Mononuclear cell (primary cell): ENCODE results near the gene HDAC4. TPM values are rescaled to one million over a fixed set of nuclear protein-coding genes. Genes with fewer than 3 reads are reported as not detected.
"Not testable (repeated sequence)": the region's sequence is repeated elsewhere in the genome, so short reads cannot be mapped to it uniquely, and the experiment has no call there.

Experiments
- H3K27me3 ChIP-seq: 2 replicates; pipeline ENCODE4 v1.6.0; 2011; ENCODE audit warnings: low read length, control low read depth; ENCODE audit not compliant: insufficient read depth
- H3K4me1 ChIP-seq: 2 replicates; pipeline ENCODE4 v1.5.1; 2011; ENCODE audit warnings: mild to moderate bottlenecking, low read length, control low read depth; ENCODE audit not compliant: insufficient read depth
- H3K4me3 ChIP-seq: 2 replicates; pipeline ENCODE4 v1.5.1; 2011; ENCODE audit warnings: mild to moderate bottlenecking, low read length, moderate library complexity
- H3K9me3 ChIP-seq: 2 replicates; pipeline ENCODE4 v1.5.1; 2011; ENCODE audit warnings: low read depth, mild to moderate bottlenecking, control low read depth, low read length
- total RNA-seq: library from RNA; depleted of rRNA; stranded (reverse); fragments of >200 nt; gene quantifications from one replicate; pipeline ENCODE4 v1.2.3, GENCODE V29; 2012

The HDAC4 gene
- total RNA-seq, 1 donor: 27.7 TPM

GRCh38 chr2:239072786-239073185 is 328.0 kb downstream of the HDAC4 start:
- no peaks in the 10 kb centered on the region for H3K27me3 ChIP-seq
- H3K4me1 ChIP-seq: no peaks in the 10 kb centered on the region
- H3K9me3 ChIP-seq: no peaks in the 10 kb centered on the region
- no peak overlapping the region for H3K4me3 ChIP-seq

GRCh38 chr2:239070466-239070865 is 330.4 kb downstream of the HDAC4 start:
- Histone ChIP-seq H3K4me1 (no peaks in the 10 kb centered on the region), H3K27me3 (no peaks in the 10 kb centered on the region), H3K9me3 (no peaks in the 10 kb centered on the region), H3K4me3 (no peak overlapping the region)

DNA sequence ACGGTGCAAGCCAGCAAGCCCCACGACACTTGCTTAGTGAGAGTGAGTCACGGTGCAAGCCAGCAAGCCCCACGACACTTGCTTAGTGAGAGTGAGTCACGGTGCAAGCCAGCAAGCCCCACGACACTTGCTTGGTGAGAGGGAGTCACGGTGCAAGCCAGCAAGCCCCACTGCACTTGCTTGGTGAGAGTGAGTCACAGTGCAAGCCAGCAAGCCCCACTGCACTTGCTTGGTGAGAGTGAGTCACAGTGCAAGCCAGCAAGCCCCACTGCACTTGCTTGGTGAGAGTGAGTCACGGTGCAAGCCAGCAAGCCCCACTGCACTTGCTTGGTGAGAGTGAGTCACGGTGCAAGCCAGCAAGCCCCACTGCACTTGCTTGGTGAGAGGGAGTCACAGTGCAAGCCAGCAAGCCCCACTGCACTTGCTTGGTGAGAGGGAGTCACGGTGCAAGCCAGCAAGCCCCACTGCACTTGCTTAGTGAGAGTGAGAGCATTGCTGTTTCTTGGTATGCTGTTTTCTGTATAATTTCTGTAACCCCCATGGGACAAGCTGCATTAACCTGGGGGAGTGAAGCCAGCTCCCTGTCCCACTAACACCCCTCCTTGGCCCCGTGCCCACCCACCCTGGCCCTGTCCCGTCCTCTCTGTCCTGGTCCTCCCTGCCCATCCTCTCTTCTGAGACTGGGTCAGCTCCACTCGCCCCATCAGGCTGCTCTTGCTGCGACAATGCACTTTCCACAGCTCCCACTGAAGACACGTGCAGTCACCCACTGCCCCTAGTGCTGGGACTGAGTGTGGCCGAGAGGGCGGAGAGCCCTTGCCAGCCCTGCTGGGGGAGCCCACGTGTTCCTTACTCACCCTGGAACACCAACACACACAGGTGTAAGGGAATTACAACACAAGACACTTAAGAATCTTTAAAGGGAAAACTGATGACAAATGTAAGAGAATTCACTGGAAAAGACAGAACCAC is 331.2 kb downstream of the HDAC4 start:
- not testable (repeated sequence) for H3K4me1 ChIP-seq

GRCh38 chr2:239068411-239068810 is 332.4 kb downstream of the HDAC4 start:
- Histone ChIP-seq H3K27me3 (no peaks in the 10 kb centered on the region), H3K9me3 (no peaks in the 10 kb centered on the region), H3K4me1 (no peaks in the 10 kb centered on the region), H3K4me3 (no peak overlapping the region)

More for the DNA sequence above, 331.2 kb downstream of the HDAC4 start:
- H3K27me3 ChIP-seq, H3K4me3 ChIP-seq, H3K9me3 ChIP-seq: not testable (repeated sequence)

DNA sequence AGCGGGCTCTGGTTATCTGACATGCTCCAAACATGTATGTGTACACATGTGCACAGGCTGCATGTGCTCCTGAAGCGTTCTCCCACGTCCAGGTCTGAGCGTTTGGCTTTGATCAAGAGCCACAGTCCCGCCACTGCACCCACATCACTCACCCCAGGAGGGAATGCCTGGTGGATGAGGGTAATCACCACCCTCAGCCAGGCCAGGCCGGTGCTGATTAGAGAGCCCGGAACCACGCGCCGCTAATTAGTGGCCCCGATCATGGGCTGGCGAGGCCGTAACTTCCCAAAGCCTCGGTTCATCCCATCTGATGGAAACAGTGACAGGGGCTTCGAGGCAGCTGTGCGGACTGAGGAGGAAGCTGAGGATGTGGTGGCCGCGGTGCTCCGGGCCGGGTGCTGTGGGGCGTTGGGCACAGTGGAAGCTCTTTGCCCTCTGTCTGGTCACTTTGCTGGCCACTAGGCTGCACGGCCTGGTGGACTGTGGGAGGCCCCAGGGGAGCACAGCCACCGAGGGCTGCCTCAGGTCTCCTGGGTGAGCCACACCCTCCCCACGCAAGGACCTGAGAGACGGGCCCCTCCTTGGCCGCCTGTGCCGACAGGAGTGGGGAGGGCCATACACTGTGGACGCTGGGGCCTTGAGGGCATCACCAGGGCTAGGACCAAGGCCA is 333.5 kb downstream of the HDAC4 start:
- Histone ChIP-seq H3K27me3 (no peaks in the 10 kb centered on the region), H3K4me3 (no peak overlapping the region), H3K4me1 (no peaks in the 10 kb centered on the region), H3K9me3 (no peaks in the 10 kb centered on the region)

DNA sequence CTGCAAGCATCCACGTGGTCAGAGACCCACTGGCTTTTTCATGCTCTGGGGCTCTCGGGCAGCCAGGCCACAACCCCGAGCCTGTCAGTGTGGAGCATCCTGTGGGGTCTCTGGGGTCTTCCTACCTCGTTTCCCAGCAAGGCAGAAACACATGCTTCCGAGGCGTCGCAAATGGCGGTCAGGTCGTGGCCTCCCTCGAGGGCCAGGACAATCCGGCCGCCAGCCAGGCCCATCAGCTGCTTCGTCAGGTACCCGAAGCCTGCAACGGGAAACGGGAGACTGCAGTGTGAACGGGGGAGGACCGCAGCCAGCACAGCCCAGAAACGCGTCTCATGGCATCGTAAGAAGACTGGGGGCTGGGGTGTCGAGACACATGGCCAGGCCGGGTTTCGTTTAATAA is 334.2 kb downstream of the HDAC4 start:
- H3K27me3 ChIP-seq: no peaks in the 10 kb centered on the region
- no peak overlapping the region for H3K4me3 ChIP-seq
- H3K9me3 ChIP-seq: no peaks in the 10 kb centered on the region
- no peaks in the 10 kb centered on the region for H3K4me1 ChIP-seq

- no peaks in the 10 kb centered on the region for H3K4me1 ChIP-seq
- H3K27me3 ChIP-seq: no peaks in the 10 kb centered on the region
- no peaks in the 10 kb centered on the region for H3K9me3 ChIP-seq
- no peak overlapping the region for H3K4me3 ChIP-seq
Observed at GRCh38 chr2:239065962-239066361, 334.9 kb downstream of the HDAC4 start.

DNA sequence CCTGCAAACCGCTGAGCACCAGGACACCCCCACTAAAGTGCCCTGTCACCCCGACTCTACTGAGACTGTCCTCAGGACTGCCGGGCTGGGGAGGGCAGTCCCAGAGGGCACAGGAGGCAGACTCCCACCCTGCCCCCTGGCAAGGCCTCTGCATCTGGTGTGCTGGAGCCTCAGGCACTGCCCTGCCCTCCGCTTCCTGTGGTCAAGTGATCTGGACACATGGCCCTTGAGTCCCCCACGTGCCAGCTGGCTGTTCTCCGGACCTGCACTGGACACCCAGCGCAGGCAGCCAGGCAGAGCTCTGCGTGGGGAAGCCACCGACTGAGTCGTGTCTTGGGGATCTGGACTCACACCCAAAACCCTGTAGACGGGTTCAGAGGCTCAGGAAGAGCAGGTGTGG is 335.3 kb downstream of the HDAC4 start:
- no peaks in the 10 kb centered on the region for H3K4me1 ChIP-seq
- H3K27me3 ChIP-seq: no peaks in the 10 kb centered on the region
- no peaks in the 10 kb centered on the region for H3K9me3 ChIP-seq
- no peak overlapping the region for H3K4me3 ChIP-seq

- Histone ChIP-seq H3K27me3 (no peaks in the 10 kb centered on the region), H3K4me3 (no peak overlapping the region), H3K9me3 (no peaks in the 10 kb centered on the region), H3K4me1 (no peaks in the 10 kb centered on the region)
Observed at GRCh38 chr2:239064891-239065290, 335.9 kb downstream of the HDAC4 start.

DNA sequence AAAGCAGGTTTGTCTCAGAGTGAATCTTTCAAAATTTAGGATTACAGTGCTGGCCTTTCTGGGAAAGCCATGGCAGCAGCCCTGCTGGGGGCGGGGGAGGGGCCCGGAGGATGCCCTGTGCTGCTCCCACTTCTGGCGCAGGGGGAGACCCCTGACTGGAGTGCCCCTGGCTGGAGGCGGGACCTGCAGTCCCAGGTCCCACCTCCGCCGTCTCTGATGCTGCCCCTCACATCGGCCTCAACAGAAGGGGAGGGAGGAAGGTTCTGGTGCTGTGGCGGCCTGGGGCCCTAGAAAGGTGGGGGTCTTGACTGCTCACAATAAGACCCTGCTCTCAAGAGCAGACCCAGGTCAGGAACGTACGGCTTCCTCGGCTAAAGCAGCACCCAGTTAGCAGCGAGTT is 336.6 kb downstream of the HDAC4 start:
- Histone ChIP-seq H3K9me3 (no peaks in the 10 kb centered on the region), H3K4me3 (no peak overlapping the region), H3K4me1 (no peaks in the 10 kb centered on the region), H3K27me3 (no peaks in the 10 kb centered on the region)

- Histone ChIP-seq H3K4me3 (no peak overlapping the region), H3K9me3 (no peaks in the 10 kb centered on the region), H3K27me3 (no peaks in the 10 kb centered on the region), H3K4me1 (no peaks in the 10 kb centered on the region)
Observed at GRCh38 chr2:239062743-239063142, 338.1 kb downstream of the HDAC4 start.

GRCh38 chr2:239061824-239062570 is 338.8 kb downstream of the HDAC4 start:
- no peak overlapping the region for H3K4me3 ChIP-seq
- H3K9me3 ChIP-seq: no peaks in the 10 kb centered on the region
- no peaks in the 10 kb centered on the region for H3K4me1 ChIP-seq
- no peaks in the 10 kb centered on the region for H3K27me3 ChIP-seq

GRCh38 chr2:239061121-239061666 is 339.6 kb downstream of the HDAC4 start:
- Histone ChIP-seq H3K4me3 (no peak overlapping the region), H3K9me3 (no peaks in the 10 kb centered on the region), H3K27me3 (no peaks in the 10 kb centered on the region), H3K4me1 (no peaks in the 10 kb centered on the region)

DNA sequence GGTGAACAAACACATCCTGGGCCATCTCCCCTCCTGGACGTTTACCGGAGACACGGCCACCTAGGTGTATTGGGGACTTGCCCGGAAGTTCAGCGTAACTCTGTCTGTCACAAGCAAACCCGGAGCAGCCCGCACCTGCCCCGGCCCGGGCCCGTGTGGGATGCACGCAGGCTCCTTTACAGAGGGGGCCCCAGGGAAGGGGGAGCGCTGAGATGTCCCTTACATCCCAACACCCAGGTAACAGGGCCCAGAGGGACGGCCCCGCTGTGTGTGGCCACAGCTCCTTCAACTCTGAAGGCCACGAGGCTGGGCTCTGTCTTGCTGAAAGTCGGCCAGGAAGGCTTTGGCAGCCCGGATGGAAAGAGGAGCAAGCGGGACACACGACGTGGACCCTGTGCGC is 340.1 kb downstream of the HDAC4 start:
- Histone ChIP-seq H3K4me3 (no peak overlapping the region), H3K4me1 (no peaks in the 10 kb centered on the region), H3K27me3 (no peaks in the 10 kb centered on the region), H3K9me3 (no peaks in the 10 kb centered on the region)

GRCh38 chr2:239059854-239060253 is 341.0 kb downstream of the HDAC4 start:
- Histone ChIP-seq H3K4me3 (no peak overlapping the region), H3K9me3 (no peaks in the 10 kb centered on the region), H3K4me1 (no peaks in the 10 kb centered on the region), H3K27me3 (no peaks in the 10 kb centered on the region)
